ACC112 (cell line): Measurements from ENCODE around the gene IGSF8.

Experiments
- H2AFZ ChIP-seq: fragments of 200-600 bp; sonication (generic); one replicate; pipeline ENCODE4 v1.6.0; 2017; ENCODE audit warnings: antibody characterized with exemption, low read length; ENCODE audit not compliant: unreplicated experiment
- H3K27ac ChIP-seq: fragments of 200-600 bp; sonication (generic); 2 replicates; pipeline ENCODE4 v1.5.1; 2014; ENCODE audit warnings: low read depth, mild to moderate bottlenecking, antibody characterized with exemption, low read length, moderate library complexity
- H3K27me3 ChIP-seq: fragments of 200-600 bp; sonication (generic); 2 replicates; pipeline ENCODE4 v1.6.1; 2014; ENCODE audit warnings: mild to moderate bottlenecking, antibody characterized with exemption, low read length, moderate library complexity, mixed read lengths; ENCODE audit not compliant: insufficient read depth
- H3K36me3 ChIP-seq: fragments of 200-600 bp; sonication (generic); 2 replicates; pipeline ENCODE4 v1.6.1; 2016; ENCODE audit warnings: mild to moderate bottlenecking, antibody characterized with exemption, low read length, moderate library complexity, mixed read lengths; ENCODE audit not compliant: insufficient read depth
- H3K4me1 ChIP-seq: fragments of 200-600 bp; sonication (generic); one replicate; pipeline ENCODE4 v1.6.1; 2016; ENCODE audit warnings: low read length, mixed read lengths; ENCODE audit not compliant: insufficient read depth, unreplicated experiment, control insufficient read depth
- H3K4me3 ChIP-seq: fragments of 200-600 bp; sonication (generic); 2 replicates; pipeline ENCODE4 v1.5.1; 2014; ENCODE audit warnings: mild to moderate bottlenecking, low read depth, low read length
- H3K79me2 ChIP-seq: fragments of 200-600 bp; sonication (generic); one replicate; pipeline ENCODE4 v1.6.0; 2016; ENCODE audit warnings: low read length; ENCODE audit not compliant: control insufficient read depth, unreplicated experiment, insufficient read depth

IGSF8 gene

GRCh38 chr1:160104486-160104885, 6.1 kb upstream of the IGSF8 start:
- Histone ChIP-seq H3K4me3 (no peak overlapping the region), H3K4me1 (peaks cover 10% of the 10 kb centered on the region), H3K79me2 (no peaks in the 10 kb centered on the region), H3K36me3 (no peaks in the 10 kb centered on the region), H3K27ac (no peak overlapping the region), H3K27me3 (no peaks in the 10 kb centered on the region; the same call in none of the 2 replicates), H2AFZ (no peak overlapping the region)

GRCh38 chr1:160103658-160104408, 5.4 kb upstream of the IGSF8 start:
- H3K36me3 ChIP-seq = no peaks in the 10 kb centered on the region
- H3K4me3 ChIP-seq = no peak overlapping the region
- H3K27ac ChIP-seq = no peak overlapping the region
- no peak overlapping the region for H2AFZ ChIP-seq
- peaks cover 5% of the 10 kb centered on the region for H3K4me1 ChIP-seq
- no peaks in the 10 kb centered on the region; the same call in none of the 2 replicates for H3K27me3 ChIP-seq
- no peaks in the 10 kb centered on the region for H3K79me2 ChIP-seq

- peaks cover 11% of the 10 kb centered on the region for H3K4me1 ChIP-seq
- no peak overlapping the region for H2AFZ ChIP-seq
- H3K27ac ChIP-seq = no peak overlapping the region
These were observed 3.5 kb upstream of the IGSF8 start for GRCh38 chr1:160101717-160102522.

GRCh38 chr1:160101037-160101716, 2.8 kb upstream of the IGSF8 start:
- no peak overlapping the region for H3K27ac ChIP-seq

More at GRCh38 chr1:160101717-160102522, 3.5 kb upstream of the IGSF8 start:
- Histone ChIP-seq H3K4me3 (no peak overlapping the region), H3K27me3 (no peaks in the 10 kb centered on the region; the same call in none of the 2 replicates), H3K79me2 (no peaks in the 10 kb centered on the region), H3K36me3 (no peaks in the 10 kb centered on the region)

GRCh38 chr1:160099716-160100375, 1.4 kb upstream of the IGSF8 start:
- Histone ChIP-seq H3K79me2 (no peaks in the 10 kb centered on the region), H3K27me3 (no peaks in the 10 kb centered on the region; the same call in 1 of the 2 replicates), H3K4me3 (no peak overlapping the region), H3K4me1 (peaks cover 11% of the 10 kb centered on the region), H2AFZ (peak overlapping the region; percentile 99), H3K36me3 (no peaks in the 10 kb centered on the region), H3K27ac (no peak overlapping the region)

More at GRCh38 chr1:160101037-160101716, 2.8 kb upstream of the IGSF8 start:
- H3K4me3 ChIP-seq = no peak overlapping the region
- H3K4me1 ChIP-seq = peaks cover 11% of the 10 kb centered on the region
- H2AFZ ChIP-seq = peak overlapping the region; percentile 63
- no peaks in the 10 kb centered on the region for H3K36me3 ChIP-seq
- no peaks in the 10 kb centered on the region; the same call in 1 of the 2 replicates for H3K27me3 ChIP-seq
- no peaks in the 10 kb centered on the region for H3K79me2 ChIP-seq

GRCh38 chr1:160098852-160099561, 588 bp upstream of the IGSF8 start:
- Histone ChIP-seq H3K79me2 (no peaks in the 10 kb centered on the region), H3K4me1 (peaks cover 11% of the 10 kb centered on the region)

GRCh38 chr1:160097151-160097910, 1.1 kb downstream of the IGSF8 start:
- Histone ChIP-seq H3K27ac (no peak overlapping the region), H2AFZ (no peak overlapping the region), H3K4me3 (peak overlapping the region; percentile 86)

More at GRCh38 chr1:160098852-160099561, 588 bp upstream of the IGSF8 start:
- H3K27me3 ChIP-seq = no peaks in the 10 kb centered on the region
- H2AFZ ChIP-seq = peak overlapping the region; percentile 99
- H3K36me3 ChIP-seq = no peaks in the 10 kb centered on the region
- H3K27ac ChIP-seq = no peak overlapping the region
- peak overlapping the region; percentile 89 for H3K4me3 ChIP-seq

GRCh38 chr1:160096274-160097116, 1.9 kb downstream of the IGSF8 start:
- peaks cover 10% of the 10 kb centered on the region for H3K4me1 ChIP-seq
- no peak overlapping the region for H3K27ac ChIP-seq
- no peaks in the 10 kb centered on the region for H3K27me3 ChIP-seq
- H3K4me3 ChIP-seq = no peak overlapping the region
- no peaks in the 10 kb centered on the region for H3K79me2 ChIP-seq
- no peak overlapping the region for H2AFZ ChIP-seq
- no peaks in the 10 kb centered on the region for H3K36me3 ChIP-seq

More at GRCh38 chr1:160097151-160097910, 1.1 kb downstream of the IGSF8 start:
- Histone ChIP-seq H3K36me3 (no peaks in the 10 kb centered on the region), H3K27me3 (no peaks in the 10 kb centered on the region), H3K79me2 (no peaks in the 10 kb centered on the region), H3K4me1 (peaks cover 11% of the 10 kb centered on the region)
